Measurements from ENCODE around the gene IKZF1.

DNA sequence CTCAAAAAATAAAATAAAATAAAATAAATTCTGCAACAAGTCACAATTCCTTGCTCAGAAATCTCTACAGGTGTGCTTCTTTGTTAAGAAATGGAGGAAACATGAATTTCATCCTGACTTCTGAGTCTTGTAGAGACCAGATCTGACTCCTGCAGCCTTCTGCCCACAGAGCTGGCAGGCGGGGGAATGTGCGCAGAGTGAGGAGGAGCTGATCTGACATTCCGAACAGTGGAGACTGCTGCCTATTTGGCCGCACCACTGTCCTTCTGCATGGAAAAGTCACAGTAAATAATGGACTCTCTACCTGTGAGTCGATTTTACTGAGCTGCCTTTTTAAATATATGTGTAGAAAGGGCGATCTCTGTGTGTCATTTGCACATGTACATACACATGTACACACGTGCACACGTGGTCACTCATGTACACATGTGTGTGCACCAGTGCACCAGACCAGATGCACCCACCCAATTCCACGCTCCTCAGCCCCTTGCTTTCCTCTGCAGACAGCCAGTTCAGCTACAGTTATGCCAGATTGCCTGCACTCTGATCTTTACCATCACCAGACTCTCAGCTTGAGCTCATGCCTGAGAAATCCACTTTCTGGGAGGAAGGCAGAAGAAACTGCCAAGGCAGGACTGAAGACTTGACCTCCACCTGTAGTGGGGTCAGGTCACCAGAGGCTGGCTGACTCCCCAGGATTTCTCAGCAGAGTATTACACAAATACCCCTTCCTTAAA lies 54.9 kb downstream of the IKZF1 start:
- no peak for TF ChIP-seq ZNF274 (IDR thresholded peaks at IDR 0.05; ENCODE audit: low read depth, low read length)
- no peak for TF ChIP-seq SUZ12 (IDR thresholded peaks at IDR 0.05; ENCODE audit: extremely low read depth, insufficient read depth, insufficient read length)
- no peak for TF ChIP-seq YY1 (IDR thresholded peaks at IDR 0.05; ENCODE audit: insufficient read depth, insufficient read length)
